GM23248 (cell line): ENCODE measurements around the gene GALNT1.

ENCODE experiments used
- EZH2 ChIP-seq: fragments of 200-600 bp; sonication (generic); IDR thresholded peaks from 2 replicates; pipeline ENCODE4 v1.6.1; 2018; ENCODE audit warnings: antibody characterized with exemption, mild to moderate bottlenecking; ENCODE audit not compliant: insufficient read depth, poor library complexity, severe bottlenecking
- EZH2phosphoT487 ChIP-seq: fragments of 200-600 bp; sonication (generic); IDR thresholded peaks from 2 replicates; pipeline ENCODE4 v1.6.1; 2018; ENCODE audit warnings: antibody characterized with exemption, moderate library complexity, mild to moderate bottlenecking, low read depth; ENCODE audit not compliant: insufficient read depth

DNA sequence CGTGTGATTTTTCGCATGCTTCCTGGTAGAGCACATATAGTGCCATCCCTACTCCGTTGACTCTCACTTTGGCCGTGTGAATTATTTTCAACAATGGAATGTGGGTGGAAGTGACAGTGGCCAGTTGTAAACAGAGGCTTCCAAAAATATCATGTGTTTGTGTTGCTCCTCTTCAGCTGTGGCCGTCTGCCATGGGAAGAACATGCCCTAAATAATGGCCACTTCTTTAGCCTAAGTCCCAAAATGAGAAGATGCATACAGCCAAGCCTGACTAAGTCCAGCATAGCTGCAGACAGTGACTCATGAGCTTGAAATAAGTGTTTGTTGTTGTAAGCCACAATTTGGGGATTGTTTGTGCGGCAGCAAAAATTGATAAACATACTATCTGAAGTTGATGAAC, 8.9 kb upstream of the GALNT1 start:
- no peak for TF ChIP-seq EZH2phosphoT487
- no peak for TF ChIP-seq EZH2
